ENCODE measurements around the gene FAM228A.

FAM228A gene

DNA sequence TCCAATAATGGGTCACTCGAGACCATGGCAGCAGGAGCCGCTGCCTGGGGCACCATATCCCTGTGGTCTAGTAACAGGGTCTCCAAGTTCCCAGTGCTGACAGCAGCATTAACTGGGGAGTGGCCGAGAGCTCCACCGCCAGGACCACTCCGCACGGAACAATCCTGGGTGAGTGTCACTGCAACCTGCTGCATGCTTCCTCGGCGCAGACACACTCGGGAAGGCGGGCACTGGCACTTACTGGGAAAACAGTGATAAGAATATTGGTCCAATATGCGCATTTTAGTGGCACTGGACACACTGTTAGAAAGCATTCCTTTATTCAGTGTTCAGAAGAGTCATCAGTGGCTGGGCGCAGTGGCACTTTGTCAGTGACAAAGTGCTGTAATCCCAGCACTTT is 29.7 kb downstream of the FAM228A start:
- H3K4me3 ChIP-seq (ENCODE audit: low read length): no peak overlapping the region
- no peak for TF ChIP-seq ZNF274 (IDR thresholded peaks at IDR 0.05; ENCODE audit: low read depth, low read length)

DNA sequence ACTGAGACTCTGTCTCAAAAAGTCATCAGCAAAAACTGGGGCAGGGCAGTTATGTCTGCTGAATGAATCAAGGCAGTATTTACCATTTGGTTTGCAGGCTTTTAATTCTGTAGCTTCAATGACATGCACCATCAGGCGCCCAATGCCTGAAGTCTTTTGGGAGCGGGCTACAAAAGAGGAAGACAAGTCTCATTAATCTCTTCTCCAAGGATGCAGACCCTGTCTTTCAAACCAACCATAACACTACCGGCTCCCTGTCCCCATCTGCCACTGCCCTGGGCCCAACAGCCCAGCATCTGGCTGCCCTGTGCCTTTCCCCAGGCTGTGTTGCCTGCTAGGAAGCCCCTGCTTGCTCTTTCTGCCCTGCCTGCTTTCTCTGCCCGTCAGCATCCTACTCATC is 30.3 kb downstream of the FAM228A start:
- no peak for TF ChIP-seq ZNF274 (IDR thresholded peaks at IDR 0.05; ENCODE audit: low read depth, low read length)
- no peak overlapping the region for H3K4me3 ChIP-seq (ENCODE audit: low read length)

DNA sequence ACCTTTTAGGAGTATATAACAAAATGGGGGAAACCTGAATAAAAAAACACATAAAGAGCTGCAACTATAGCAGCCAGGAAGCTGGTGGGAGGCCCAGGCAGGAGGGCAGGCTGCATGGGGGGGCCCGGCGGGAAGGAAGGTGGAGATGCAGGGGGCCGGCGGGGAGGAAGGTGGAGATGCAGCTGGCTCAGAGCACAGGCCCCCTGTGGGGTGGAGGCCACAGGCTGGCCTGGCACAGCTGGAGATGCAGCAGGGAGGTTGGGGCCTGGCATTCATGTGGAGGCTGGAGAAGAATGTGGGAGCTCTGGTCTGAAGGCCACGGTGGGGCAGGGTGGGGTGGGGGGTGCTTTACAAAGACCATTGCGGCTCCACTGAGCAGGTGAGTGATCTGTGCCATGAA is 31.4 kb downstream of the FAM228A start:
- no peak for TF ChIP-seq ZNF274 (IDR thresholded peaks at IDR 0.05; ENCODE audit: low read depth, low read length)
- no peak overlapping the region for H3K4me3 ChIP-seq (ENCODE audit: low read length)

DNA sequence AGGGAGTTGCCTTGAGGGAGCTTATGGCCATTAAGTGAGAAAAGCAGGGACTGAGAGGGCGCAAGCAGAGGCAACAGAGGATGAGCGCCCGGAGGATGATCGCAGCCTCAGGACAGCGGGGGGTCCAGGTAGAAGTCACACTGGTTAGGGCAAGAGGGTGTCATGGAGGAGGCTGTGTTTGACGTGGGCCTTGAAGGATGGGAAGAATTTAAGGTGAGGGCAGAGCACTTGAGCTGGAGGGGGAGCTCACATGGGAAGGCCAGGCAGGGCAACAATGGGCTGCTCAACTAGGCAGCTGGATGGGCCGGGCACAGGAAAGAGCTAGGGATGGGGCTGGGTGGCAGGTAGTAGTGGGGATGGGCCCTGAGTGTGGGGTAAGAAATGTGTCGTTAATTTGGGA is 31.9 kb downstream of the FAM228A start:
- no peak overlapping the region for H3K4me3 ChIP-seq (ENCODE audit: low read length)
- TF ChIP-seq ZNF274 (IDR thresholded peaks at IDR 0.05; ENCODE audit: low read depth, low read length): no peak

GRCh38 chr2:24207359-24207758 is 32.5 kb downstream of the FAM228A start:
- no peak overlapping the region for H3K4me3 ChIP-seq (ENCODE audit: low read length)
- no peak for TF ChIP-seq ZNF274 (IDR thresholded peaks at IDR 0.05; ENCODE audit: low read depth, low read length)

DNA sequence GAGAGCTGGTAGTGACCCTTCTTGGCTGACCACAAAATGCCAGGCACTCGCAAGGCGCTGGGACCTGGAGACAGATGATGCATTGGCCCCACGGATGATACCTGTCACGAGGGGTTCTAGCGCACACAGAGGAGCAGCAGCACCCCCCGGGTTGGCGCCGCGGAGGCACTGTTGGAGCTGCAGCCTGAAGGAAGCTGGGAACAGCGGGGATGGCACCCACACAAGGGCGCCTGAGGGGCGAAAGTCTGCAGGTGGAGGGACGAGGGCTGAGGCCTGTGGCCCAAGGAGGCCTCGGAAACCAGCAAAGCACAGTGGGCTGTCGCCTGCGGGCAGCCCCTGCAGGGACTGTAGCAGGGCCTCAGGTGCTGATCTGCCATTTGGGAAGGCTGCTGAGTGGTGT is 33.6 kb downstream of the FAM228A start:
- H3K4me3 ChIP-seq (ENCODE audit: low read length): no peak overlapping the region
- TF ChIP-seq ZNF274 (IDR thresholded peaks at IDR 0.05; ENCODE audit: low read depth, low read length): no peak

GRCh38 chr2:24209389-24210105 is 34.7 kb downstream of the FAM228A start:
- TF ChIP-seq ZNF274 (IDR thresholded peaks at IDR 0.05; ENCODE audit: low read depth, low read length): no peak
- no peak overlapping the region for H3K4me3 ChIP-seq (ENCODE audit: low read length)

GRCh38 chr2:24210106-24210455 is 35.2 kb downstream of the FAM228A start:
- no peak for TF ChIP-seq ZNF274 (IDR thresholded peaks at IDR 0.05; ENCODE audit: low read depth, low read length)
- no peak overlapping the region for H3K4me3 ChIP-seq (ENCODE audit: low read length)

DNA sequence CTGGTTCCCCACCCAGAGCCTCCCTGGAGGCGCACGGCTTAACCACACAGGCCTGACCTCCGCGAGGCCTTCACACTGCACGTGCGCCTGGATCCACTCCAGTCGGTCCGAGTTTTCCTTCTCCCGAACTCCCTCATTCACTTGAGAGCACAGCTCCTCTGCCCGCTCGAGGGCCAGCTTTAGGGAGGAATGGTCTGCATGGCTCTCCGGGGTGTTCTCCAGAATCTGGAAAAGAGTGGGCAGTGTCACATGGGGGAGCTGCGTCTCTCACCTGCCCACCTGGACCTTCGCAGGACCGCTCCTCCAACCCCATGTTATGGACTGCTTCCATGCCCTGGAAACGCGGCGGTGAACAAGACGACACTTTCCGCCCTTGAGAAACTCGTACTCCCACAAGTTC is 35.9 kb downstream of the FAM228A start:
- TF ChIP-seq ZNF274 (IDR thresholded peaks at IDR 0.05; ENCODE audit: low read depth, low read length): no peak
- no peak overlapping the region for H3K4me3 ChIP-seq (ENCODE audit: low read length)

- H3K4me3 ChIP-seq (ENCODE audit: low read length): no peak overlapping the region
- TF ChIP-seq ZNF274 (IDR thresholded peaks at IDR 0.05; ENCODE audit: low read depth, low read length): no peak
Measured at GRCh38 chr2:24211408-24211807, 36.6 kb downstream of the FAM228A start.

GRCh38 chr2:24214880-24215279 is 40.0 kb downstream of the FAM228A start:
- H3K4me3 ChIP-seq (ENCODE audit: low read length): no peak overlapping the region
- no peak for TF ChIP-seq ZNF274 (IDR thresholded peaks at IDR 0.05; ENCODE audit: low read depth, low read length)

GRCh38 chr2:24220554-24221291 is 45.9 kb downstream of the FAM228A start:
- H3K4me3 ChIP-seq (ENCODE audit: low read length): no peak overlapping the region
- no peak for TF ChIP-seq ZNF274 (IDR thresholded peaks at IDR 0.05; ENCODE audit: low read depth, low read length)

- TF ChIP-seq ZNF274 (IDR thresholded peaks at IDR 0.05; ENCODE audit: low read depth, low read length): no peak
- no peak overlapping the region for H3K4me3 ChIP-seq (ENCODE audit: low read length)
Measured at GRCh38 chr2:24221343-24222050, 46.6 kb downstream of the FAM228A start.

DNA sequence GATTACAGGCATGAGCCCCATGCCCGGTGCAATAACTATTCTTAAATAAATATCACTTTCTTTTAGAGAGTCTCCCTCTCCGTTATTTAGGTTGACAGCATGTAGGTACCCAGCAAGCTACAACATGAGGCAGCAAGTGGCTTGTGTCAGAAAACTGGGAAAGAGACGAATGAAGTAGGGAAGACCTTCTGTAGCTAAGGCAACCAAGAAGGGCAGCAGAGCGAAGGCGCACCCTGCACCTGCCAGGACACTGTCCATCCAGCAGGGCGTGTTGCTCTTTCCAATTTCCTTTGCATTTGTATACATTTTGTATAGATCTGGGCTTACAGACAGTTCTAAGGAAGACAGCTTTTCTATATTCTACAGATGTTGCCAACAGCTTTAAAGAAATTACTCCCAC is 48.1 kb downstream of the FAM228A start:
- H3K4me3 ChIP-seq (ENCODE audit: low read length): no peak overlapping the region
- TF ChIP-seq ZNF274 (IDR thresholded peaks at IDR 0.05; ENCODE audit: low read depth, low read length): no peak

Data from GM08714 (cell line).